Astrocyte (in vitro differentiated cells and primary cell): ENCODE results near the gene PLA2G12A.

Experiments
- EZH2 ChIP-seq: IDR thresholded peaks from 2 replicates; pipeline ENCODE4 v1.6.1; 2012; ENCODE audit warnings: mild to moderate bottlenecking, low read length, inconsistent platforms; ENCODE audit not compliant: insufficient read depth
- TF ChIP-seq, protein P1 (sequence below): IDR thresholded peaks from 2 replicates; pipeline ENCODE4 v1.5.1; 2011; ENCODE audit warnings: low read depth, mild to moderate bottlenecking, inconsistent platforms, low read length, moderate library complexity; ENCODE audit not compliant: insufficient read depth

DNA sequence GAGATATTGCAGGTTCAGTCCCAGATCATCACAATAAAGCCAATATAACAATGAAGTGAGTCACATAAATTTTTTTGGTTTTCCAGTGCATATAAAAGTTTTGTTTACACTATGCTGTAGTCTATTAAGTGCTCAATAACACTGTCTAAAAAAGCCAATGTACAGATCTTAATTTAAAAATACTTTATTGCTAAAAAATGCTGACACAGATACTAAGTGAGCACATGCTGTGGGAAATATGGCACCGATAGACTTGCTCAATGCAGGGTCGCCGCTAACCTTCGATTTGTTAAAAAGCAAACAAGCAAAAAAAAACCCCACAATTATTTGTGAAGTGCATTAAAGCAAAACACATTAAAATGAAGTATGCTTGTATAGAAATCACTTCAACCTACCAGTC lies 10.3 kb downstream of the PLA2G12A start:
- TF ChIP-seq, protein P1, sequence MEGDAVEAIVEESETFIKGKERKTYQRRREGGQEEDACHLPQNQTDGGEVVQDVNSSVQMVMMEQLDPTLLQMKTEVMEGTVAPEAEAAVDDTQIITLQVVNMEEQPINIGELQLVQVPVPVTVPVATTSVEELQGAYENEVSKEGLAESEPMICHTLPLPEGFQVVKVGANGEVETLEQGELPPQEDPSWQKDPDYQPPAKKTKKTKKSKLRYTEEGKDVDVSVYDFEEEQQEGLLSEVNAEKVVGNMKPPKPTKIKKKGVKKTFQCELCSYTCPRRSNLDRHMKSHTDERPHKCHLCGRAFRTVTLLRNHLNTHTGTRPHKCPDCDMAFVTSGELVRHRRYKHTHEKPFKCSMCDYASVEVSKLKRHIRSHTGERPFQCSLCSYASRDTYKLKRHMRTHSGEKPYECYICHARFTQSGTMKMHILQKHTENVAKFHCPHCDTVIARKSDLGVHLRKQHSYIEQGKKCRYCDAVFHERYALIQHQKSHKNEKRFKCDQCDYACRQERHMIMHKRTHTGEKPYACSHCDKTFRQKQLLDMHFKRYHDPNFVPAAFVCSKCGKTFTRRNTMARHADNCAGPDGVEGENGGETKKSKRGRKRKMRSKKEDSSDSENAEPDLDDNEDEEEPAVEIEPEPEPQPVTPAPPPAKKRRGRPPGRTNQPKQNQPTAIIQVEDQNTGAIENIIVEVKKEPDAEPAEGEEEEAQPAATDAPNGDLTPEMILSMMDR: no peak
- TF ChIP-seq EZH2: no peak
